GM21528 (cell line): Measurements from ENCODE around the gene ZNF384.

Experiments
- ATAC-seq: cut with Tn5 transposase; IDR thresholded peaks from one replicate; pipeline ENCODE4 v1.9.1; 2021; ENCODE audit warnings: mild to moderate bottlenecking, moderate library complexity; ENCODE audit not compliant: unreplicated experiment, low FRiP score

The ZNF384 gene

GRCh38 chr12:6699989-6700645 is 10.9 kb upstream of the ZNF384 start:
- ATAC-seq = no peak

GRCh38 chr12:6699259-6699988 is 10.2 kb upstream of the ZNF384 start:
- ATAC-seq = no peak

- no peak for ATAC-seq
Observed at GRCh38 chr12:6698352-6699046, 9.3 kb upstream of the ZNF384 start.

- ATAC-seq = no peak
Observed at GRCh38 chr12:6697584-6698351, 8.6 kb upstream of the ZNF384 start.

GRCh38 chr12:6696690-6697583 is 7.8 kb upstream of the ZNF384 start:
- no peak for ATAC-seq

- ATAC-seq = no peak
Observed at GRCh38 chr12:6695313-6696045, 6.3 kb upstream of the ZNF384 start.

GRCh38 chr12:6694701-6695100 is 5.5 kb upstream of the ZNF384 start:
- ATAC-seq = no peak

- ATAC-seq = no peak
Observed at GRCh38 chr12:6693832-6694355, 4.7 kb upstream of the ZNF384 start.

- ATAC-seq = no peak
Observed at GRCh38 chr12:6692888-6693287, 3.7 kb upstream of the ZNF384 start.

- no peak for ATAC-seq
Observed at GRCh38 chr12:6691473-6691872, 2.3 kb upstream of the ZNF384 start.

GRCh38 chr12:6688543-6688998 is 604 bp downstream of the ZNF384 start:
- no peak for ATAC-seq

- ATAC-seq = no peak
Observed at GRCh38 chr12:6685814-6686213, 3.4 kb downstream of the ZNF384 start.

- no peak for ATAC-seq
Observed at GRCh38 chr12:6684609-6685008, 4.6 kb downstream of the ZNF384 start.

- ATAC-seq = no peak
Observed at GRCh38 chr12:6676962-6677361, 12.2 kb downstream of the ZNF384 start.

- no peak for ATAC-seq
Observed at GRCh38 chr12:6672143-6672542, 17.0 kb downstream of the ZNF384 start.

GRCh38 chr12:6667559-6668210 is 21.5 kb downstream of the ZNF384 start:
- ATAC-seq = no peak

- ATAC-seq = no peak
Observed at GRCh38 chr12:6666211-6666610, 23.0 kb downstream of the ZNF384 start.

GRCh38 chr12:6664902-6665301 is 24.3 kb downstream of the ZNF384 start:
- ATAC-seq = no peak
